WTC11 (cell line): ENCODE data around the gene PHC2.

Source experiments
- AFF4 ChIP-seq: sonication (generic); formaldehyde crosslinking; IDR thresholded peaks from 2 replicates; pipeline ENCODE4 v1.8.1; 2023; ENCODE audit warnings: mild to moderate bottlenecking, missing genetic modification reagents, borderline replicate concordance
- ATF3 ChIP-seq: sonication (generic); formaldehyde crosslinking; conservative IDR thresholded peaks from 2 replicates; pipeline ENCODE4 v1.8.1; 2022; ENCODE audit warnings: mild to moderate bottlenecking, missing genetic modification reagents
- ATF6 ChIP-seq: sonication (generic); formaldehyde crosslinking; IDR thresholded peaks from 2 replicates; pipeline ENCODE4 v1.8.1; 2023; ENCODE audit warnings: mild to moderate bottlenecking, missing genetic modification reagents
- CTCF ChIP-seq: fragments of 200-600 bp; IDR thresholded peaks from 2 replicates; pipeline ENCODE4 v1.8.0; 2022; ENCODE audit warnings: antibody characterized with exemption
- E2F1 ChIP-seq: sonication (generic); formaldehyde crosslinking; IDR thresholded peaks from 2 replicates; pipeline ENCODE4 v1.8.0; 2022; ENCODE audit warnings: mild to moderate bottlenecking, missing genetic modification reagents
- E2F5 ChIP-seq: sonication (generic); formaldehyde crosslinking; IDR thresholded peaks from 2 replicates; pipeline ENCODE4 v1.8.1; 2022; ENCODE audit warnings: mild to moderate bottlenecking, moderate library complexity, missing genetic modification reagents
- FOXK1 ChIP-seq: sonication (generic); formaldehyde crosslinking; IDR thresholded peaks from 2 replicates; pipeline ENCODE4 v1.8.0; 2022; ENCODE audit warnings: mild to moderate bottlenecking, moderate library complexity, missing genetic modification reagents
- IRF1 ChIP-seq: sonication (generic); formaldehyde crosslinking; IDR thresholded peaks from 2 replicates; pipeline ENCODE4 v1.8.0; 2023; ENCODE audit warnings: missing genetic modification reagents
- SMAD3 ChIP-seq: sonication (generic); formaldehyde crosslinking; IDR thresholded peaks from 2 replicates; pipeline ENCODE4 v1.8.0; 2022; ENCODE audit warnings: missing genetic modification reagents, mild to moderate bottlenecking, borderline replicate concordance
- TP53 ChIP-seq: sonication (generic); formaldehyde crosslinking; IDR thresholded peaks from 2 replicates; pipeline ENCODE4 v1.8.1; 2023; ENCODE audit warnings: mild to moderate bottlenecking, missing genetic modification reagents
- USF2 ChIP-seq: sonication (generic); formaldehyde crosslinking; IDR thresholded peaks from 2 replicates; pipeline ENCODE4 v1.8.1; 2023; ENCODE audit warnings: mild to moderate bottlenecking, missing genetic modification reagents, moderate library complexity

GRCh38 chr1:33296082-33296458, 134.8 kb downstream of the PHC2 start:
- TF ChIP-seq ATF6, result no peak
- no peak for TF ChIP-seq CTCF
- no peak for TF ChIP-seq ATF3 (CRISPR knock-in tag)
- TF ChIP-seq E2F5 (CRISPR knock-in tag), result no peak
- TF ChIP-seq FOXK1 (CRISPR knock-in tag), result no peak
- TF ChIP-seq E2F1, result no peak
- TF ChIP-seq AFF4 (CRISPR knock-in tag), result no peak
- no peak for TF ChIP-seq IRF1 (CRISPR knock-in tag)
- TF ChIP-seq TP53 (CRISPR knock-in tag), result no peak
- TF ChIP-seq USF2, result no peak
- no peak for TF ChIP-seq SMAD3
